NCI-H526 (cell line): ENCODE results near the gene COG3.

Experiments
- DNase-seq, 2 experiments: peaks; one replicate each; lab custom pipeline; 2025; lab: John Stamatoyannopoulos, UW

COG3 gene

GRCh38 chr13:45545686-45546409 lies 81.1 kb downstream of the COG3 start:
- no peak for DNase-seq

GRCh38 chr13:45546410-45546765 lies 81.6 kb downstream of the COG3 start:
- no peak for DNase-seq

GRCh38 chr13:45548281-45548680 lies 83.5 kb downstream of the COG3 start:
- peak in 1 of 2 experiments; percentile 25 for DNase-seq

GRCh38 chr13:45554604-45555109 lies 89.9 kb downstream of the COG3 start:
- DNase-seq, result no peak

- DNase-seq, result no peak
Observed at GRCh38 chr13:45564133-45564776, 99.5 kb downstream of the COG3 start.

GRCh38 chr13:45565331-45565730 lies 100.6 kb downstream of the COG3 start:
- DNase-seq, result no peak

GRCh38 chr13:45575146-45575829 lies 110.5 kb downstream of the COG3 start:
- no peak for DNase-seq

GRCh38 chr13:45575830-45576180 lies 111.1 kb downstream of the COG3 start:
- no peak for DNase-seq

GRCh38 chr13:45576466-45576865 lies 111.7 kb downstream of the COG3 start:
- no peak for DNase-seq

- no peak for DNase-seq
Observed at GRCh38 chr13:45582408-45583076, 117.8 kb downstream of the COG3 start.

GRCh38 chr13:45584816-45585215 lies 120.1 kb downstream of the COG3 start:
- DNase-seq, result peak in 1 of 2 experiments; percentile 35
